GM18873 (cell line): ENCODE results near the gene UBE3C.
"Not testable (repeated sequence)": the region's sequence is repeated elsewhere in the genome, so short reads cannot be mapped to it uniquely, and the experiment has no call there.

Experiments
- ATAC-seq: cut with Tn5 transposase; IDR thresholded peaks from one replicate; pipeline ENCODE4 v1.9.1; 2021; ENCODE audit warnings: mild to moderate bottlenecking, moderate library complexity, moderate number of reproducible peaks; ENCODE audit not compliant: unreplicated experiment, low FRiP score

The UBE3C gene

DNA sequence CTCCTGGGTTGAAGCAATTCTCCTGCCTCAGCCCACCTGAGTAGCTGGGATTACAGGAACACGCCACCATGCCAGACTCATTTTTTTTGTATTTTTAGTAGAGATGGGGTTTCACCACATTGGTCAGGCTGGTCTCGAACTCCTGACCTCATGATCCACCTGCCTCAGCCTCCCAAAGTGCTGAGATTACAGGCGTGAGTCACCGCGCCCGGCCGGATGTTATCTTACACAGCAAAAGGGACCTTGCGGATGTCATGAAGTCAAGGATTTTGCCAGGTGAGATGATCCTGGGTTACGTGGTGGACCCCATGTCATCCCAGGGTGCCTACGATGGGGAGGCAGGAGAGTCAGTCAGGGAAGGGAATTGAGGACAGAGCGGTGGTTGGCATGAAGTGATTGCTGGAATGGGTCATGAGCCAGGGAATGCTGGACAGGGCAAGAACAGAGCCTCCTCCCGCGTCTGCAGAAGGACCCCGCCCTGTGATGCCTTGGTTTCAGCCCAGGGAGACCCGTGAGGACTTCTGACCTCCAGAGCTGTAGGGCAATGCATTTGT, 8.7 kb upstream of the UBE3C start:
- no peak for ATAC-seq

DNA sequence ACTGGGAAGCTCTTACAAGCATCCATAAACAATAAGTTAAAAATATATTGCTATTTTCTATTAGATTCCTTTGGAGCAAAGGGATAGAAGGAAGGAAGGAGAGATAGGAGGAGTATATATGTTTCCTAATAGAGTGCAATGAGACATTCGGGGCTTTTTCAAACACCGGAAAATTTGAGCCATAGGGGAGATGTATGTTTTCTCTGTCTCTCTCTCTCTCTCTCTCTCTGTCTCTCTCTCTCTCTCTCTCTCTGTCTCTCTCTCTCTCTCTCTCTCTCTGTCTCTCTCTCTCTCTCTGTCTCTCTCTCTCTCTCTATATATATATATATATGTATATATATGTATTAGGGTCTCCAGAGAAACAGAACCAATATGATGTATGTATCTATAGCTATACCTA, 7.9 kb upstream of the UBE3C start:
- not testable (repeated sequence) for ATAC-seq

DNA sequence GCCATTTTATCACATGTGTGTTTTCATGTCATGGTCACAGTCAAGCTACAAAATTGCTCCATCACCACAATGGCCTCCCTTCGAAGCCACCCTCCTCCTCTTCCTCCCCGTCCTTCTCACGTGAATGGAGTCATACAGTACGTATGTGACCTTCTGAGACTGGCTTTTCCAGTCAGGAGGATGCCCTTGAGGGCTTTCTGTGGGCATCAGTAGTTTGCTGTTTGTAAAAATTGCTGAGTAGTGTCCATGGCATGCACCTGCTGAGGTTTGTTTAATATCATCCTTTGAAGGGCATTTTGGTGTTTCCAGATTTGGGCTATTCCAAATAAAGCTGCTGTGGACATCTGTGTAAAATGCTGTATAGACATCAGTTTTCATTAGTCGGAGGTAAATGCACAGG, 5.9 kb upstream of the UBE3C start:
- no peak for ATAC-seq

- ATAC-seq: no peak
Measured at GRCh38 chr7:157133304-157133703, 5.4 kb upstream of the UBE3C start.

GRCh38 chr7:157136372-157136771, 2.4 kb upstream of the UBE3C start:
- ATAC-seq: no peak

DNA sequence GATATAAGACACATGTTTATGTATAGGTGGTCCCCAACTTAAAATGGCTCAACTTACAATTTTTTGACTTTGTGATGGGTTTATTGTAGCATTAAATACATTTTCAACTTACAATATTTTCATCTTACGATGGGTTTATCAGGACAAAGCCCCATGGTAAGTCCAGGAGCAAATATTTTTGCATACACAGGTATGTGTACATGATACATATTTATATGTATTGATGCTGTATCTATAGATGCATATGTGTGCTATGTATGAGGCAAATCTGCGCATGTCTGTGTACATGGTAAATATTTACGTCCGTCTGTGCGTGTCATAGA, 664 bp upstream of the UBE3C start:
- no peak for ATAC-seq

DNA sequence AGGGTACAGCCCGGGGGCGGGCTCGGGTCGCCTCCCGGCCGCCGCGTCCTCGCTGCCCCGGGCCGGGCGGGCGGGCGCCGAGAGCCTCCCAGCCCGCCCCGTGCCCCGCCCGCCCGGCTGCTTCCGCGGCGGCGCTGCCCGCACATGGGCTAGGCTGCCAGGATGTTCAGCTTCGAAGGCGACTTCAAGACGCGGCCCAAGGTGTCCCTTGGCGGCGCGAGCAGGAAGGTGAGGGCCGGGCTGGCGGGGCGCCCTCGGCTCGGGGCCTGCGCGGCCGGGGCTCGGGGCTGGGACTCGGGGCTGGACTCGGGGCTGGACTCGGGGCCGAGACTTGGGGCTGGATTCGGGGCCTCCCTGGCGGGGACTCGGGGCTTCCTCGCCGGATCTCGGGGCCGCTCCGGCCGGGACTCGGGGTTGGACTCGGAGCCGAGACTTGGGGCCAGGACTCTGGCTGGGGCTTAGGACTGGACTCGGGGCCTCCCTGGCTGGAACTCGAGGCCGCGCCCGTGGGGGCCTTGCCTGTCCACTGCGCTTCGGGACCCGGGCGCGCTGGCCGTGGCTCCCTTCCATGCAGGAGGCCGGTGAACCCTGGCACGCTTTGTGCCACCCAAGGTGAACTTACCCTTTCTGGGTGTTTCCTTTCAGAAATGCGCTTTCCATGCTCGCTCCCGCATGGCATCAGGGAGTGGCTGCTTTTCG, 534 bp downstream of the UBE3C start:
- ATAC-seq: peak; percentile 48

DNA sequence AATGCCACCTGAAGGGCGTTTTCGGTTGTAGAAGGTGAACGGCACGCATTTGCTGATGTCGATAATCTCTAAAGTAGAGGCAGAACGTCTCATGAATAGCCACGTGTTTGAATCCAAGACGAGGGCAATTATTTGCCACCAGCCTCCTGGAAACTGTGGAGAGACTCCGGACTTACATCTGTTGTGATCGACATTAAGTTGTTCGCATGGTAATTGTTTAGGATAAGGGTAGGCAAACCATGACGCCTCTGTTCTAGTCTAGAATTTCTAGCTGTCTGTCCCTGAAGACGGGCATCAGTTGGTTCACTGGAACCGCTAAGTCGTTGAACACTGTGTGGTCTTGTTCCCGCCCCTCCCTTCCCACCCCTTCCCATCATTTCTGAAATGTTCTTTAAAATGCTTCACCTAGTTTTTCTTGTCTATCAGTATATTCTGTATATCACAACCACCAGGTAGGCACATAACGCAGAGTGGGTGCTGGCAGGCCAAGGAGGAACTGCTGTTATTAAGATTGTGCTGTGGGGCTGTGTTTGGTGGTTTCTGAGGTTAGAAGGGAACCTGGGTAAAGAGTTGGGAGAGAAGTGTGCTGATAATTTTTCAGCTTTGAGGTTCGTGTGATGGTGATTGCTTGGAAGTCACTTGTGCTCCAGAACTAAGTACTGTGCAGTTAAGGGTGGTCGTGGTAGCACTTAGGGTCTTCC, 1.2 kb downstream of the UBE3C start:
- no peak for ATAC-seq

DNA sequence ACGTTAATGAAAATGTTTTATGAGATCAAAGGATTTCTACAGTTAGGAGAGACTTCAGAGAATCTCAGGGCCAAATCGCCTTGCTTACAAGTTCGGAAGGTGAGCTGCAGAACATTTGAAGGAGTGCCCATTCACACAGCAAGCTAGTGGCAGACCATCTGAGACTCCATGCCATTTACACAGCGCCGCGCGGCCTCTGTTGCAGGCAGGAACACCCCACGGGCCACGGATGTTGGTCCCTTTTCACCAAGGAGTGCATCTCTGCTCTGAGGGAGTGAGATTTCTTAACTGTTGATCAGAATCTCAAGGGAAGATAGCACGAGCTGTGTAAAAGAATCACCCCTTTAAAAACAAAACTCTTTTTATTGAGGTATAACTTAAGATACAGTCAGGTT, 1.8 kb downstream of the UBE3C start:
- no peak for ATAC-seq

- ATAC-seq: no peak
Measured at GRCh38 chr7:157141525-157142060, 2.9 kb downstream of the UBE3C start.

DNA sequence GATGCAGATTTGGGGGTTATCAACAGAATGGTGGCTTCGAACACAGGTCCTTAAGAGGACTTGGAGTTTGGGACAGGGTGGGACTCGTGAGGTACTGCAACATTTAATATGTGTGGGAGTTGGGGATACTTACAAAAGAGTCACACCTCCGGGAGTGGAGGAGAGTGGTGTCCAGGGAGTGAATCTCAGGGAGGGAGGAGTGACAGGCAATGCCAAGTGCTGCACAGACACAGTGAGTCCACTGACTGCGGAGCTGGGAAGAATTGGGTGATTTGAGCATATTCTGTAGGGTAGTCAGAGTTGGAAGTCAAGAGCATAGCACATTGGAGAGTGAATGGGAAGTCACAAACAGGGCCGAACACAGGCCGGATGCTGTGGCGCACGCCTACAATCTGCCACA, 5.1 kb downstream of the UBE3C start:
- ATAC-seq: no peak

- ATAC-seq: no peak
Measured at GRCh38 chr7:157149317-157149716, 10.6 kb downstream of the UBE3C start.

DNA sequence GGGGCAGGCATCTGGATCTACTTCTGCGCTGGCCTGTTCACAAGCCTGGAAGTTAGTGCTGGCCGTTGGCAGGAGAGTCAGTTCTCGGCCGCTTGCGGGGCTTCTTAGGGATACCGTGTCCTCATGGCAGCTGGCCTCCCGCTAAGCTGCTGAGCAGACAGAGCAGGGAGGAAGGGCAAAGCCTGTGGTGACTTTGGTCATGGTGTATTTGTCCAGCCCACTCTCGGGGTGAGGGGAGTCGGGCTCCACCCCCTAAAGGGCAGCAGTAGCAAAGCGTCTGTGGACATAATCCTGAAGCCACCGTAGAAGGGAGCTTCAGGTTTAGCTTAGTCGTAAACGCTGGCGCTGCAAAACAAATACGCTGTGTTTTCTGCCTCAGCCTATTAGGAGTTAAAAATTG, 12.2 kb downstream of the UBE3C start:
- ATAC-seq: no peak

DNA sequence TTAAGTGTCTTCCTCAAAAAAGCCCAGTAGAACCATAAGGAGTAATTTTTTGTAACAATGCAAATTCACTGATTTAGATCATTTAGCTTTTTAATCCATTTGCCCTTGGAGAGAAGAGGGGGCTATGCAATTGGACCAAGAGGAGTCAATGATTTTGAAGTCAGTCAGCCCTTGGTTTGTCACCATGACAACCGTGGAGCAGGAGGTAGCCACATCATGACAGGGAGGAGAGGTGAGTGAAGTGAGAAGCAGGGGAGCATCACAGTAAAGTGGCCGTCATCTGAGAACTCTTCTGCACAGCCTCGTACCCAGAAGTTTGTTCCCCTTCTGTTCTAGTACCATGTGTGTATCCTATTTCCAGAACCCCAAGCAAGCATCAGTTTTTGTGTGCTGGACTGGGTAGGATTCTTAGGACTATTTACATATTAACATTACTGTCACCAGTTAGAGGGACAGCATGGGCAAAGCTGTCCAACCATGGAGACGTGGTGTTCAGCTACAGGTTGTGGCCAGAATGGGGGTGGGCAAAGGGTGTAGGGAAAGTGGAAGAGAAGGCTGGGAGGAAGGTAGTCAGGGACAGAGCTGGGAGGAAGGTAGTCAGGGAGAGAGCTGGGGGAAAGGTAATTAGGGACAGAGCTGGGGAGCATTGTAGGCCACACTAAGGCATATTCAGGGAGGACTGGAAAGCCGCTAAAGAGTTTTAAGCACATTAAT, 13.1 kb downstream of the UBE3C start:
- ATAC-seq: no peak

GRCh38 chr7:157152391-157152937, 13.7 kb downstream of the UBE3C start:
- no peak for ATAC-seq

- no peak for ATAC-seq
Measured at GRCh38 chr7:157153260-157153659, 14.5 kb downstream of the UBE3C start.

DNA sequence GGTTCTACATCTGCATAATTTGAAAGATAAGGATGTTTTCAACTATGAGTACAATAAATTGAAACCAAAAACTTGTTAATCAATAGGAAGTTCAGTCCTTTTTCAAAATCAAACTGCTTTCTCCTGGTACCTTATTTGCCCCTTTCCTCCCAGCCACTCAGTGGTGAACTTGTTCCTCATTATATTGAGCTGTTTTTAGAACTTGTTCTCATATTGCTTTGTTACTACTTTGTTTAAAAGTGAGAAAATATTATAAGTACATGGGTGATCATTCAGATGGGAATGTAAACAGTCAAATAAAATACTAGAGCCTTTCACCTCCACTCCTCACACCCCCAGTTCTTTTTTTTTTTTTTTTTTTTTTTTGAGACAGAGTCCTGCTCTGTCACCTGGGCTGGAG, 17.2 kb downstream of the UBE3C start:
- ATAC-seq: no peak

GRCh38 chr7:157158400-157158799, 19.7 kb downstream of the UBE3C start:
- ATAC-seq: no peak

GRCh38 chr7:157159537-157159936, 20.8 kb downstream of the UBE3C start:
- not testable (repeated sequence) for ATAC-seq

DNA sequence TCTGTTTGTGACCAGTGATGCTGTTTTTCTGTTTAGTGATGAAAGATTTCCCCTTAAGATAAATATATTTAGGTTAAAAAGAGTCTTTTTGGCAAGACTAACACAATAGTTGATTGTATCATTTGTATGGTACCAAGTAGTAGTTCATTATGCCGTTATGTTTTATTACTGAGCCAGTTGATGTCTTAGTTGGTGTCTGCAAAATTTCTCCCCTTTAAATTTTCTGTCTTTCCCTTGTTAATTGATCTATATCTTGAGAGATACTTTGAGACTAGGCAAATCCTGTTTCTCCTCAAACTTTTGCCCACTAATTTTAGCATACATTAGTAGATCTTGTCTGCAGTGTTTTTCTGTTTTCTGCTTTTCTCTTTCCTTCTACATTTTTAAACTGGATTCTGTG, 21.7 kb downstream of the UBE3C start:
- ATAC-seq: no peak

DNA sequence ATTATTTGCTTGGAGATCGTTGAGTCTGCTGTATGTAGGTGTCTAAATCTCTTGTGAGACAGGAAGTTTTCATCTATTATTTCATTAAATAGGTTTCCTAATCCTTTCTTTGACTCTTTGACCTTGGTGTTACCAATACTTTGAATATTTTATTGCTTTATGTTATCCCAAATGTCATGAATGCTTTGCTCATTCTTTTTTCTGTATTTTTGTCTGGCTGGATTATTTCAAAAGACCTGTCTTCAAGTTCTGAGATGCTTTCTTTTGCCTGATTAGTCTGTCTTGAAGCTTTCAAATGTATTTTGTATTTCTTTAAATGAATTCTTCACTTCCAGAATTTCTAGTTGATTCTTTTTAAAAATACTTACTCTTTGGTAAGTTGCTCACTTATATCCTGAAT, 27.3 kb downstream of the UBE3C start:
- ATAC-seq: no peak
